IPS DF 4.7 (cell line): ENCODE measurements around the gene PPP2R3C.
"Not testable (repeated sequence)": the region's sequence is repeated elsewhere in the genome, so short reads cannot be mapped to it uniquely, and the experiment has no call there.

ENCODE experiments used
- DNase-seq: peaks from one replicate; pipeline ENCODE4 v3.0.0-alpha.2; 2013; ENCODE audit warnings: low spot score; ENCODE audit errors: extremely low read depth

PPP2R3C gene

DNA sequence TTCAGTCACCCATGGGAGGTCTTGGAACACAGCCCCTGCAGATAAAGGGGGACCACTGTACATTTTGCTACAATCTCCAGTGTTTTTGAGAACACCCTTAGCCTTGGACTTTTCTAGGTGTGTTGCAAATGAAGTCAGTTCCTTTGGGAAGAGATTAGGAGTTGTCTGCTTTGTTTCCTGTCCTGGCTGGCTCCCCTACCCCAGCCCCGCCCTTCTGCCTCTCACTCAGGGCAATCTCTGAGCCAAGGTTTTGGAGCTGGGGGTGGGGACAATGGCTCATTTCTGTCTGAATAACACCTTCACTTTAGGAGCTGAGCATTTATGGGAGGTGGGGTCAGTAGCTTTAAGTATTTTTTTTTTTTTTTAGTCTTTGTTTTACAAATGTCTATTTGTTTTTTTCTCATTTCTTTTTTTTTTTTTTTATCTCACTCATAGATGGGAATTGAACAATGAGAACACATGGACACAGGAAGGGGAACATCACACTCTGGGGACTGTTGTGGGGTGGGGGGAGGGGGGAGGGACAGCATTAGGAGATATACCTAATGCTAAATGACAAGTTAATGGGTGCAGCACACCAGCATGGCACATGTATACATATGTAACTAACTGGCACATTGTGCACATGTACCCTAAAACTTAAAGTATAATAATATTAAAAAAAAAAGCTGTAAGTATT is 60.5 kb downstream of the PPP2R3C start:
- not testable (repeated sequence) for DNase-seq

DNA sequence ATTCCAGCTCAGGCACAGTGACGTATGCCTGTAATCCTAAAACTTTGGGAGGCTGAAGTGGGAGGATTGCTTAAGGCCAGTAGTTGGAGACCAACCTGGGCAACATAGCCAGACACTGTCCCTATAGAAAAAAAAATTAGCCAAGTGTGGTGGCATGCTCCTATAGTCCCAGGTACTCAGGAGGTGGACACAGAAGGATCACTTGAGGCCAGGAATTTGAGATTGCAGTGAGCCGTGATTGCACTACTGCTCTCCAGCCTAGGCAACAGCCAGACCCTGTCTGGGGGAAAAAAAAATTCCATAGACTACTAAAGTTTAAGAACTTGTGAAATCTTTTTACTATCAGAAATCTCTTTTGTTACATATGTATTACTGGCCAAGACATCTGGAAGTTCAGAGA is 69.2 kb downstream of the PPP2R3C start:
- no peak for DNase-seq

- DNase-seq, result no peak
These were observed 70.0 kb downstream of the PPP2R3C start for GRCh38 chr14:35051796-35052195.

DNA sequence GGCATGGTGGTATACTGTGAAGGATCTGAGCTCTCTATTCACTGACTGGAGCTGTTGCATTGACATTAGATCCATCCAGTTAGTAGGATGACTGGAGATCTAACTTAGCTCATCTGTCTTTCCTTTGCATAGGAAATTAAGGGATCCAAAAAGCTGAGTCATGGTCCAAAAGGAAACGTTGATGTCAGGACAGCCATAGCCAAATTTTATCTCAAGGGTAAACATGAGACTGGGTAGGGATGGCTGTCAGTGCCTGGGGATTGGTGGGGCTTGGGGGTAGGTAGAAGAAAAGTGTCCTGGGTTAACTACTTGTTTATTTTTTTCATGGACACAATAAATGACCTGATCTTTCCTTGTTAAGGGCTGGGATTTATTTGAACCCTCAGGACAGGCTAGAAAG is 71.1 kb downstream of the PPP2R3C start:
- no peak for DNase-seq

GRCh38 chr14:35047976-35048513 is 73.7 kb downstream of the PPP2R3C start:
- no peak for DNase-seq

DNA sequence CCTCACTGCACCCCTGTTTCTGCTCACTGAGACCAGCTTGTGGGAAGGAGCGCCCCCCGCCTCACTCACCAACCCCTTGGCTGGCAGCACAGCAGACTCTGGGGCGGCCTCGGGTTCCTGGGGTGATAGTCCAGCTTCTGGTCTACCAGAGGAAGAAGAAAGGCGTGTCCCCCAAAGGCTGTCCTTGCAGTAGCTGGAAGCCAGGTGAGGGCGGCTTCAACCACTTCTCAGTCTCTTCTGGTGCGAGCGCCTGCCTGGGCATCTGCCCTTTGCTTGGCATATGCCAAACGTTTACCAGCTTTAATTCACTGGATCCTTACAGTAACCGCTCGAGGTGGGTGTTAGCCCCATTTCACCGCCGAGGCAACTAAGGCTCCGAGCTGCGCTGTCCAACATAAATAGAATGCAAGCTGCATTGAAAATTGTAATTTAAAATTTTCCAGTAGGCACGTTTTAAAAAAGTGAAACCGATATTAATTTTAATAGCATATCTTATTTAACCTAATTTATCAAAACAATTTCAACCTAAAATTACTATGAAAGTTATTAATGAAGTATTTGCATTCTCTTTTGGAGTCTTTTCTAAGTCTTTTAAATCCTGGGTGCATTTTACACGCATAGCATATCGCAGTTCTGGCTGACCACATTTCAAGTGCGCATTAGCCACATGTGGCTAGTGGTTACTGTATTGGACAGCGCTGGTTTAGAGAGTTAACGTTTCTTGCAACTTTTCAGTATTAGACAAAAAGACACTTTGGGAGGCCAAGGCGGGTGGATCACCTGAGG is 74.8 kb downstream of the PPP2R3C start:
- DNase-seq, result no peak

DNA sequence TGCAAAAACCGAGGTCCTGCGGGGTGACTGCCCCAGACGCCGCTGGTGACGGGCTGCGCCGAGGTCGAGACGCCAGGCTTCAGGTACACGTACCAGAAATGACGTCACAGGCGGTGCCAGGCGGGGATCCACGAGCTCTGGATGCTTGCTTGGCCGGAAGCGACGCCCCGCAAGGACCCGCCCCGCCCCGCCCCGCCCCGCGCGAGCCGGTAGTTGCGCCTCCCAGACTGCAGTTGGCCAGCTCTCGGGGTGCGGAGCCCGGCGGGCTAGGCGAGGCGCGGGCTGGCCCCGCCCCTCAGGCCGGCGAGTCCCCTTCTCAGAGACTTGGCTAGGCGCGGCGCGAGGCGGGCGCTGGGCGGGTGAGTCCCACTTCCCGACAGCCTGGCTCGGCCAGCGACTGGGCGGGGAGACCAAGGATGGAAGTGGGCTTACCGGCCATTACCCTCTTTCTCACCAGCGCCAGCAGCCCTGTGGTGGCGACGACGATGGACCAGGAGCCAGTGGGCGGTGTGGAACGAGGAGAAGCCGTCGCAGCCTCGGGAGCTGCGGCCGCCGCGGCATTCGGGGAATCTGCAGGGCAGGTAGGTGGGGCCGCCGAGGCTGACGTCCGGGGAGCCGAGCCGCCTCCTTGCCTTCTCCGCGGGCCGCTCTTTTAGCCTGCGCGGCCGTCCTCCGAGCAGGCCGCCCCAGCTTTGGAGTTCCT is 75.6 kb downstream of the PPP2R3C start, which contains the start of gene FAM177A1:
TSS of gene FAM177A1 (plus strand) at position 225 of the 703 bp plus-strand sequence. CDS start at position 417, 192 bp downstream.
- peak; percentile 64 for DNase-seq

GRCh38 chr14:35045798-35046047 is 76.1 kb downstream of the PPP2R3C start:
- DNase-seq, result no peak

DNA sequence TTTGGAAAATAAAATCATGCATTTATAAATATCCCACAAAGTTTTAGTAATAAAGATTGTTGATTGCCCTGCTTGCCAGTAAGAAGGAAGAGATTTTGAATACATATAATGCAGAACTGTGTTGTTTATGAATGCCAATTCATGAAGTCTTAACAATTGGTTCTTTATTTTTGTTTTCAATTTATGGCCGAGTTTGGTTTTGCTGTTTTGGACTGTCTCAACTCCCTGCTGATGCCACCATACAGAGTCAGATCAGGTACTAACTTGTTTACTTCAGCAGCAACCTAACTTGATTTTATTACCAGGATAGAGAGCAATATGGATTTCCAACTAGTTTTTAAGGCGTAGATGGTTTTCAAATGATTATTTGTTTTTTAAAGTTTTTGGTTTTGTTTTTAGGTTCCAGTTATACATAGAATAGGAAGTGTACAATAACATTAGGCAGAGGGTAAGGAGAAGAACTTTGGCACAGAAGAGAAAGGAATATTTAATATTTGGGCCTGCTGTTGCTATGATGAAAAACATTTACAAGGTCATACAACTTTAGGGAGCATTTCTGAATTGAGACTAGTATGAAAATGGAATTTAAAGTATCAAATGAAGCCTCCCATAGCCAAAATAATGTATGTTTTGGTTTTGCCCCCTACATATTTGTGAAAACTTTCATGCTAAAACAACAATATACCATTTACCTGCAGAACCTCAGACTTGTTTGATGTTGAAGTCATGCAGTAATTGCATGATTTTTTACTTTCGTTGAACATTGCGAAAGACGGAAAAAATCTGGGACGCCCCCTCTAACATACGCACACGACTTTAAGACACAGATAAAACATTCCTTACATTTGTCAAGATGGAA is 76.6 kb downstream of the PPP2R3C start:
- DNase-seq, result no peak

DNA sequence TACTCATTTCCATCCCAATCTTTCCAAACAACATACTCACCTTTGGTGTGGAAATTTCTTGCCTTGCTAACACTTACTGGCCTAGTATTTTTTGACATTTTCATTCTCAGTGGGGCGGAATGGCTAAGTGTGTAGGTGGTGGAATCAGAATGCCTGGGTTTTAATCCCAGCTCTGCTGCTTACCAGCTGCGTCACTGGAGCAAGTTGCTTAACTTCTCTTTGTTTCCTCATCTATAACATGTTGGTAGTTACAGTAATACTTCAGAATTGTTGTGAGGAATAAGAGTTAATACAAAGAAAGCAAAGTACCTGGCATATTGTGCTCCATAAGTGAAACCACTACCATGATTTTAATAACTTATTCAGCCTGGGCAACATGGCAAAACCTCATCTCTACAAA is 78.7 kb downstream of the PPP2R3C start:
- DNase-seq, result no peak

DNA sequence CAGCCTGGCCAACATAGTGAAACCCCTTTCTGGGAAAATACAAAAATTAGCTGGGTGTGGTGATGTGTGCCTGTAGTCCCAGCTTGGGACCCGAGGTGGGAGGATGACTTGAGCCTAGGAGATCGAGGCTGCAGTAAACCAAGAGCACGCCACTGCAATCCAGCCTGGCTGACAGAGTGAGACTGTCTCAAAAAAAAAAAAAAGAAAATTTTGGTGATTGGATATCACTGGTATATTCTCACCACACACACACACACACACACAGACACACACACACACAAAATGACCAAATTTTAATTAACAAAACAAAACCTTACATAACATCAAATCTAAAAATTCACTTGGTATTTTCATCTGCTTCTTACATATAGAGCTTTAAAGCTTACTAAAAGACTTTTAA is 79.2 kb downstream of the PPP2R3C start:
- no peak for DNase-seq

GRCh38 chr14:35038312-35038711 is 83.5 kb downstream of the PPP2R3C start:
- not testable (repeated sequence) for DNase-seq
